Hematopoietic multipotent progenitor cell treated with erythropoietin and hydrocortisone succinate and interleukin-3 and kit ligand, for 6 days (in vitro differentiated cells): ENCODE data around the gene VIPR2.
"Not testable (repeated sequence)": the region's sequence is repeated elsewhere in the genome, so short reads cannot be mapped to it uniquely, and the experiment has no call there.

ENCODE experiments used
- DNase-seq: peaks from one replicate; pipeline ENCODE4 v3.0.0-alpha.2; 2015

Gene VIPR2

GRCh38 chr7:159136846-159137245, 7.8 kb downstream of the VIPR2 start:
- no peak for DNase-seq

DNA sequence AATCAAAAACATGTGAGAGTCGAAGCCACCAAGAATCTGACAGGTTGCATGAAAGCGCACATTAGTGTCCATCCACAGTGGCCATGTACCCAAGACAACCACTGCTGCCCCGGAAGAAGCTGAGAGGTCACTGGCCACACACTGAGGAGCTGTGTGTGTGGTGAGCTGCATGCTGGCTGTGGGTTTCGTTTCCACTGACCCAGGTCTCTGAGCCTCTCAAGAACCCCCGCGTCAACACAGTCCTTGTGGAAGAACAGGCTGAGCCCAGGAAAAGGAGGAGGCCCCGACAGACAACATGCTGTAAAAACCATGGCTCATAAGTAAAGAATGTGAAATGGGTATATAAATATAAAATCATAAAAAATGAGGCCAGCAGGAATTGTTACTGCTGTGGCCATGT, 8.2 kb downstream of the VIPR2 start:
- no peak for DNase-seq

DNA sequence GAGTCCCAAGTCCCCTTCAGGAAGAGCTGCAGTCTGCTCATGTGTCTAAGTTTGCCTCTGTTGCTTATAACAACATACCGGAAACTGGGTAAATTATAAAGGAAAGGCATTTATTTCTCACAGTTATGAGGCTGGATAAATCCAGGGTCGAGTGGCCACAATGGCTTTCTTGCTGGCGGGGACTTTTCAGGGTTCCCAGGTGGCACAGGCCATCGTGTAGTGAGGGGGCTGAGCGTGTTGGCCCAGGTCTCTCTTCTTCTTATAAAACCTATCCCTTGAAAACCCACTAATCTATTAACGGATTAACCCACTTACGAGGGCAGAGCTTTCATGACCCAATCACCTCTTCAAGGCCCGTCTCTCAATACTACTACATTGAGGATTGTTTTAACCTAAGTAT, 8.7 kb downstream of the VIPR2 start:
- no peak for DNase-seq

DNA sequence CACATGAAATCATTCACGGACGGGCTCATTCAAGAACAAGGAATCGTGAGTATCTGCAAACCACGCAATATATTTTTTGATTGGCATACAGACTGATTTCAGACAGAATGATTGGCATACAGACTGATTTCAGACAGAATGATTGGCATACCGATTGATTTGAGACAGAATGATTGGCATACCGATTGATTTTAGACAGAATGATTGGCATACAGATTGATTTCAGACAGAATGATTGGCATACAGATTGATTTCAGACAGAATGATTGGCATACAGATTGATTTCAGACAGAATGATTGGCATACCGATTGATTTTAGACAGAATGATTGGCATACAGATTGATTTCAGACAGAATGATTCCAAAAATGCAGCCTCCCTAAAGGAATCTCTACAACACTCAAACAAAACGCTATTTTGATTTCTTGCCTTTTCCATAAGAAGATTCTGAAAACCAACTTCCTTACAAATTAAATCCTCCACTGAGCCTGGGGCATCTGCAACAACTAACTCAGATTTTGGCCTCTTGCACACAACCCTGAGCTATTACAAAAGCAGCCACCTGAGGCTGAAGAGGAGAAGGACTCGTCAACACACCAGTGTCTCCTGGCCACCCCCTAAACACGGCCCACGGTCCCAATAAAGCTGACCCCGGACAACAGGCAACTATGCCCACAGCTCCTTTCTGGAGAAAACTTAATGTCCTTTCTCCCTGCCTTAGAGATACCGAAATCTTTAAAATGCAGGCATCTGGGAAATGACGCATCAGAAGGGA, 11.8 kb downstream of the VIPR2 start:
- not testable (repeated sequence) for DNase-seq

- DNase-seq, result no peak
Observed at GRCh38 chr7:159130820-159131219, 13.8 kb downstream of the VIPR2 start.

DNA sequence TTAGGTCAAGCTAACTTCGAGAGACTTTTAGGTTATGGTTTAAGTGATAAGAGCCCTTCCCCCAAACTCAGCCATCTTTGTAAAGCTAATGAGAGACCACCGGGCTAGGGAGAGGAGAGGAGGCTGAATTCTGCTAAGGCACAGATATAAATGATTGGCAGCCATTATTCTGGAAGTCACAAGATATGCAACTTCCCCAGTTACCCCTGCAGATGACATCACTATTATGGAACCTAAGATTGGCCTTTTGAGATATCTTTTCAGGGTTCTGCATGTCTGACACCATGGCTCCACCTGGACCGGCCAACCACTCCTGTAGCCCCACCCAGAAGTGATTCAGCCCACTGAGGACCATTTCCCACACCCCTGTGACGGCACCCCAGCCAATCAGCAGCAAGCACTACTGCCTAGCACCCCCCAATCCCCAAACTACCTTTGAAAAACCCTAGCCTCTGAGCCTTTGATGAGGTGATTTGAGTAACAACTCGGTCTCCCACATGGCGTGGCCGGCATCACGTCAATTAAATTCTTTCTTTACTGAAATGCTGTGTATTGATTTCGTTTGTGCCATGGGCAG, 14.4 kb downstream of the VIPR2 start:
- DNase-seq, result no peak

DNA sequence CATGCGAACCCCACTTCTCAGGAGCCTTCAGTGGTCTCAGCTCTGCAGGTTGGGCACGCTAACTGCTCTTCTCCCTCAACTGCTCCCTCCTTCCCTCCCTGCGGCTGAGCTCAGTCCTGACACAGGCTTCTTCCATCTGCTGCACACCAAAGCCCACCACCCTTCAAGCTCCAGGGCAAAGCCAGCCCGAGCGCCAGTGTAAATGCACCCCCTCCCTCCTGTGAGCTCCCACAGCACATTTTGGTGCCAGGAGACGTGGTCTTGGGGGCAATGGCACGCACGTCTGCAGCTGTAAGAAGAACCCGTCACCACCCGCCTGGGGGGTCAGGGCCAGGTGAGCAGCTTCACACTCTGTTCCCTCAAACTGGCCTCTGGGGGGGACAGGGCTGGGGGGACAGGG, 15.9 kb downstream of the VIPR2 start:
- no peak for DNase-seq

- DNase-seq, result no peak
Observed at GRCh38 chr7:159127691-159128642, 16.7 kb downstream of the VIPR2 start.

DNA sequence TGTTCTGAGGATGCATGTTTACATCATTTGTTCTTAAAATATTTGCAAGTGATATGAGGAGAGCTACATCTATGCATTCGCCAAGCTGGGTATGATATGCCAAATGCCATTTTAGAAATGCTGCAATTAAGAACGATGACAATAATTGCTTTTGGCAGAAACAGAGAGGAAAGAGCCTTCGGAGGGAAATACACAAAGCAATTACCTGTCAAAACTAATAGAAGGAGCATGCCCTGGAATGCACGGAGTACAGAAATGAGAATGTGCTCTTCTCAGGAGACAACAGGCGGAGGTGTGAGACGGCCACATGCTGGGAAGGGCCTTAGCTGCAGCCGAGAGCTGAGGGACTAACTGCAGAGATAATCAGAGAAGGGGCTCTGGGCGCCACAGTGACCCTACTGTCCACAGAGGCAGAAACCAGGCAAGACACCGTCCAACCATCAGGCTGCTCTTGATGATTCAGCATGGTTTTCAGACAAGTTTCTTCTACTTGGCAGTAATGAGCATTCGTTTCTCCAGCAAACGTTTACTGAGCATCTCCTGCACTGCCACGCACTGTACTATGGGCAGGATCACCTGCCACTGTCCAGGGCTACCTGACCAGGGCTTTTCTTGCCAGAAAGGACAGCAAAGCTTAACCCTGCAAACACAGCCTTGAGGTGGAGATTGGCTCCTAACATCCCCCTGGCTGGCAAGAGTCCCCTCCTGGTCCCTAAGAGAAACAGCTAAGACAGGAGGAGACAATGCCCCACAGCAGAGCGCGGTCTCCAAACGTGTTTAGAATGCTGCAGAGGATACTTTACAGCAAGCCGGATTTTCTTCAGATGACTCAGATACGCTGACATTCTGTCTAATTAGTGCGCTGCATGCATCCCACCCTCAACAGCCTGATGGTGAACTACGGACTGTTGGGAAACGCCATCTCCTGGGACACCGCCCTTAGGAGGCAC, 18.1 kb downstream of the VIPR2 start:
- no peak for DNase-seq

- no peak for DNase-seq
Observed at GRCh38 chr7:159125955-159126270, 18.8 kb downstream of the VIPR2 start.

DNA sequence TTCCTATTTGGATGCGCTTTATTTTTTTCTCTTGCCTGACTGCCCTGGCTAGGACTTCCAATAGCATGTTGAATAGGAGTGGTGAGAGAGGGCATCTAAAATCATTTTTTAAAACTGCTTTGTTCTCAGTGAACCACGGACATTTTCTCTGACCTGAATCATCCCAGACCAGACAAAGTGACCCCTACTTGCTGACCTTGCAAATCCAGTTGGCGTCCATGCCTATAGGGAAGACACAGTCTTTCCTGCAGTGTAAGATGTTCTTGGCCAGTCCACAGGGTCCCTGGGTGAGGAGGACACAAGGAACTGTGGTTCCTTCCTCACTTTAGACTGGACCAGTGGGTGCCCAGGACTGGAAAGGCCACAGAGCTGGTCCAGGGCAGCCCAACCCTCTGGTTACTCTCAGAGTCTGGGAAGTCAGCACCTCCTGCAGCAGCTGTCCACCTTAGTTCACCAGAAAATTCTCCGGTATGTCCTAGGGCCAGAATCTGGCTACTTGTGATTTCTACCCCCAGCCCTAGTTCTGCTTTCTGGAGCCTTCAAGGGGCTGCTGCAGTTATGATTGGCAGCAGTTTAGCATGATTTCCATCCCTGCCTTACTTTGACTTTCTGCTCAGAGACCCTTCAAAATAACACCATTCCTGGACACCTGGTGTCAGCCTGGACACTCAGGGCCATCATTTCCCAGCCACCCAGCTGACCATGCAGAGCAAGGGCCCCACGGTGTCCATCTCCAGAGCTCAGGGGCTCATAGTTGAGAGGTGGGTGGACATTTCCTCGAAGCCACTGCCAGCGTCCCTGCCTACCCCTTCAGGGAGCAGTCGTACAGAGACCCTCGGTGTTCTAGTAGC, 19.3 kb downstream of the VIPR2 start:
- no peak for DNase-seq

DNA sequence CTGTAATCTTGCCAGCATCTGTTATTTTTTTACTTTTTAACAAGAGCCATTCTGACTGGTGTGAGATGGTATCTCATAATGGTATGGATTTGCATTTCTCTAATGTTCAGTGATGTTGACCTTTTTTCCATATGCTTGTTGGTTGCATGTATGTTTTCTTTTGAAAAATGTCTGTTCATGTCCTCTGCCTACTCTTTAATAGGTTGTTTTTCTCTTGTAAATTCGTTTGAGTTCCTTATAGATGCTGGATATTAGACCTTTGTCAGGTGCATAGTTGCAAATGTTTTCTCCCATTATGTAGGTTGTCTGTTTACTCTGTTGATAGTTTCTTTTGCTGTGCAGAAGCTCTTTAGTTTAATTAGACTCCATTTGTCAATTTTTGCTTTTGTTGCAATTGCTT, 20.9 kb downstream of the VIPR2 start:
- not testable (repeated sequence) for DNase-seq

DNA sequence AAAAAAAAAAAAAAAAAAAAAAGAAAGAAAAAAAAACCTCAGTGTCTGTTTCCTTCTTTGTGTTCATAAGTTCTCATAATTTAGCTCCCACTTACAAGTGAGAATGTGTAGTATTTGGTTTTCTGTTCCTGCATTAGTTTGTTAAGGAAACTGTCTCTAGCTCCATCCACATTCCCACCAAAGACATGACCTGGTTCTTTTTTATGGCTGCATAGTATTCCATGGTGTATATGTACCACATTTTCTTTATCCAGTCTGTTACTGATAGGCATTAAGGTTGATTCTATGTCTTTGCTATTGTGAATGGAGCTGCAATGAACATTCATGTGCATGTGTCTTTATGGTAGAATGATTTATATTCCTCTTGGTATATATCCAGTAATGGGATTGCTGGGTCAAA, 21.4 kb downstream of the VIPR2 start:
- DNase-seq, result not testable (repeated sequence)

DNA sequence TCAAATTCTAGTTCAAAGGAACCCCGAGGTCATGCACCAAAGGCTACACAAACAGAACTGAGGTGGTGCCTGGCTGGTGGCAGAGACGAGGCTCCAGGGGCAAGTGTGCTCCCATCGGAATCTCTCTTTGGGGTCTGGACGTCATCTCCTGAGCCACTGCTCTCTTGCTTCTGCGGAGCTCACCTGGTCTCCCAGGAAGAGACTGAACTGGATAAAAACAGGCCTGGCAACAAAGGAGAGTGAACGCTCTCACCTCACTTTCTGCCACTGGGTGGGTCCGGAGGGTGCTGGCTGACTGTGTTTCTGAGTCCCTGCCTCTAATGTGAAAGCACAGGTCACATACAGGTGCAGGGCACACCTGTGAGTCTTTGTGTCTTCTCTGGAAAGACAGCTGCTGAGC, 22.4 kb downstream of the VIPR2 start:
- no peak for DNase-seq

- no peak for DNase-seq
Observed at GRCh38 chr7:159121476-159121875, 23.2 kb downstream of the VIPR2 start.

DNA sequence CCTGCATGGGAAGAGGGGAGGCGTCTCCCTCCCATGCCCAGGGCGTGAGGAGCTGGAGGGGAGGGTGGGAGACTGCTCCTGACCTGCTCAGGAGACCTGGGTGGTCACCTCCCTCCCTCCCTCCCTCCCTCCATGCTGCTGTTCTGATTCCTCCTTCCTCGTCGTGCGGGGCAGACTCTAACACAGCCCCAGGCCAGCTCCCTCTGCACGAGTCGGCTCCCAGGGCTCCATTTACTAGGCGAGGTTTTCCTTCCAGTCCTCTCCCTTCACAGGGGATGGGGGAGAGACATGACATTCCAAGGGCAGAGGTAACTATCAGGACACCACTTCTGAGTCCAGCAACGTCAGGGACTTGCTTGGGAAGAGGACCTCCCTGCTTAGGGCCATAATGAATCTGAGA, 23.6 kb downstream of the VIPR2 start:
- no peak for DNase-seq

GRCh38 chr7:159120540-159120919, 24.1 kb downstream of the VIPR2 start:
- no peak for DNase-seq

- DNase-seq, result no peak
Observed at GRCh38 chr7:159119851-159120539, 24.7 kb downstream of the VIPR2 start.

DNA sequence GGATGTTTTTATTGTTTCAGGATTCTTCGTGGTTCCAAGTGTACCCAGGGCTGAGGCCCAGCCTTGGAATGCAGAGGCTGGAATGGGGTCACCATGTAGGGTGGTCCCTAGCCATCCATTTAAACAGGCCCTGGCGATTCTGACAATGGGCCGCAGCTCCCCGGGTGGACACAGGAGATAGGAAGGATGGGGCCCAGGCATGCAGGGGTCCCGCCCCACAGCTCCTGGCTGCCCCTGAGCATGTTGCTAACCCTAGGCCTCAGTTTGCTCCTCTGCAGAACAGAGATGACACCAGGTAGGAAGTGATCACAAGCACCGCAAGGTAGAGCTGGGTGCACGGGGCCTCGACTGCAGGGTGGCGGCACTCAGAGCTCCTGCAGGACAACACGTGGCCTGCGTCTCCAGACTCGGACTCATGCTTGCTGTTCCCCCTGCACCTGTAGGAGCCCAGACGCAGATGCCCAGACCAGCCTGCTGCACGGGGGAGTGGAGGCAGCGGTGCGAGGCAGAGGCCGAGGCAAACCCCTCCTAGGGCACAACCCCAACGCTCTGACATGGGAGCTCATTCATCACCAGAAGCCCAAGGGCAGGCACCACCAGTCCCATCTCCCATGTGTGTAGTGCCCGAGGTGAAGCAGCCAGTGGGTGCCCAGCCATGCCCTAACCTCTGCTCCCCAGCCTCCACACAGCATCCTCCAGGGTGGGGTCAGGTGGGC, 25.5 kb downstream of the VIPR2 start:
- DNase-seq, result no peak

GRCh38 chr7:159118623-159119022, 26.0 kb downstream of the VIPR2 start:
- DNase-seq, result no peak
